DMS153 treated with DMSO at 0.1 percent for 48 hours (cell line): ENCODE data around the gene DHX36.

Experiments used
- DNase-seq: peaks from one replicate; lab custom pipeline; 2025; ENCODE audit not compliant: unreplicated experiment; lab: John Stamatoyannopoulos, UW

DHX36 gene

DNA sequence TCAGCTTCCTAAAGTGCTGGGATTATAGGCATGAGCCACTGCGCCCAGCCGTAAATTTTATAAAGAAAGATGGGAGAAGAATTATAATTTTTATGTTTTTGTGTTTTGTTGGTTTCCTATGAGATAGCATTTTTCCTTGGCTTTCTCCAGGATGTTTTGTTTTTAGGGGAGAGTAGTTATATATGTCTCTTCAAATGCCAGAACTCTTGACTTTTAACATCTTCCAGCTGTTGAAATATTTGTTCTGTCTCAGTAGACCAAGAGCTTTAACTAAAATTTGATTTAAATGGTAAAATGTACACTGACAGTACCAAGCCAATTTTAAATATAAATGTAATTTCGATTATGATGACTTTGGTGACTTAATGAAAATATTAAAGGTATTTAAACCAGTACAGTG is 96.8 kb downstream of the DHX36 start:
- DNase-seq = no peak

DNA sequence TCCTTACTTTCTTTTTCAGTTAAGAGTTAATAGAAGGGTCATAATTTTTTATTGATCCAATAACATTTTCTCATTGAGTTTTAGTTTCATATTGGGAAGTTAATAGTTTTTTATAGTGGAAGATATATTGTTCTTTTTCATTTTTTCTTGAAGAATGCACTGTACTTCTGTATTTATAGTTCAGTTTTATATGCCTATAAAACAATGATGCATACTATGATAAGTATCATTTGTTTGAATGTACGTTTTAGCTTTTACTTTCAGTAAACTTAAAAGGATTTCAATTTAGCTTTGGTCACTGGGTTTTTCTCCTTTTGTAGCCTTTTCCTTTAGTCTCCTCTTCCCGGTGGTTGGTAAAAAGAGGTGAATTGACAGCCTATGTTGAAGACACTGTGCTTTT is 98.8 kb downstream of the DHX36 start:
- DNase-seq = no peak

GRCh38 chr3:154224866-154225265 is 99.4 kb downstream of the DHX36 start:
- no peak for DNase-seq

GRCh38 chr3:154224366-154224765 is 99.9 kb downstream of the DHX36 start:
- DNase-seq = no peak

GRCh38 chr3:154223519-154223918 is 100.8 kb downstream of the DHX36 start:
- no peak for DNase-seq
